Activated CD4-positive, CD25-positive, alpha-beta regulatory T cell treated with anti-CD3 and anti-CD28 coated beads, Interleukin-2, amount 50 U/mL, for 72 hours (primary cell): ENCODE data around the gene EVL.
"Not testable (repeated sequence)": the region's sequence is repeated elsewhere in the genome, so short reads cannot be mapped to it uniquely, and the experiment has no call there.

Source experiments
- DNase-seq: peaks from one replicate; pipeline ENCODE4 v3.0.0; 2021

Gene EVL

DNA sequence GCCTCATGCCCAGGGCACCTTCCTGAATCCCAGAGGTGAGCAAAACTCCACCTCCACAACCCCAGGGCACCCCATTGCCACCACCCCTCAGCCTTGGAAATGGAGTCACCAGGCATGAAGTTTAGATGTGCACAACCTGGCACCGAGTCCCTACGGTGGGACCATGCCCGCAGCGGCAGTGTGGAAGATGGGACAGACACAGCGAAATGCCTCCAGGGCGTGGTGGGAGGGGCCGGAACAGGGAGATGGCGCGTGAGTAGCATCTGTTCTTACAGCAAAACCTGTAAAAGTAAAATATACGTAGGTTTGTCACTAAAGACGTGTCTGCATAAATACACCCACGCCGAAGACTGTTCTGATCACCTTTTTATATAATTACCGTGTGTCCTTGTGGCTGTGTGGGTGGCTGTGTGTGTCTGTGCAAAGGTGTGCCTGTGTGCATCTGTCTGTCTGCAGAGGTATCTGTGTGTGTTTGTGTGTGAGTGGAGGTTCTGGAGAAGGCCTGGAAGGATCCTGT, 111.6 kb downstream of the EVL start:
- DNase-seq: no peak

- DNase-seq: no peak
Observed at GRCh38 chr14:100178691-100179090, 113.5 kb downstream of the EVL start.

DNA sequence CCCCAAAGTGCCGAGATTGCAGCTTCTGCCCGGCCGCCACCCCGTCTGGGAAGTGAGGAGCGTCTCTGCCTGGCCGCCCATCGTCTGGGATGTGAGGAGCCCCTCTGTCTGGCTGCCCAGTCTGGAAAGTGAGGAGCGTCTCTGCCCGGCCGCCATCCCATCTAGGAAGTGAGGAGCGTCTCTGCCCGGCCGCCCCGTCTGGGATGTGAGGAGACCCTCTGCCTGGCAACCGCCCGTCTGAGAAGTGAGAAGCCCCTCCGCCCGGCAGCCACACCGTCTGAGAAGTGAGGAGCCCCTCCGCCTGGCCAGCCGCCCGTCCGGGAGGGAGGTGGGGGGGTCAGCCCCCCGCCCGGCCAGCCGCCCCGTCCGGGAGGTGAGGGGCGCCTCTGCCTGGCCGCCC, 115.4 kb downstream of the EVL start:
- DNase-seq: not testable (repeated sequence)

GRCh38 chr14:100181876-100182551, 116.8 kb downstream of the EVL start:
- not testable (repeated sequence) for DNase-seq

GRCh38 chr14:100187247-100187833, 122.1 kb downstream of the EVL start:
- DNase-seq: no peak

GRCh38 chr14:100188392-100189030, 123.3 kb downstream of the EVL start:
- no peak for DNase-seq

DNA sequence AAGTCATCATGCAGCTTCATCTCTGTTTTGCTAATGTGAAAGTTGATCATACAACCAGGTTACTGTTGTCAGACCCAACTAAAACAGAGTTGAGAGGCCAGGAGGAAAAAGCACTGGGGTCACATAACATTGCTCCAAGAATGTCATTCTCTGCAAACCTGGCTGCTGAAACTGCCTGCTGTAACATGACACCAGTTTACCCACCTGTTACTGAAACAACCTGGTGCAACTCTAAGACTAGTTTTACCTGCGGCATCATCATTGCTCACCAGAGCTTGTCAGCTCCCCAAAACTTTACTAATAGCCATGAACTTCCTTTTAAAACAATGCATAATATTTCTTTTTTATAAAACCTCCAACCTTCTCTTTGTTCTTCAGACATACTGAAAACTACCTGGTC, 124.9 kb downstream of the EVL start:
- DNase-seq: no peak

GRCh38 chr14:100191584-100192249, 126.5 kb downstream of the EVL start:
- DNase-seq: no peak

GRCh38 chr14:100192250-100192671, 127.0 kb downstream of the EVL start:
- DNase-seq: no peak

DNA sequence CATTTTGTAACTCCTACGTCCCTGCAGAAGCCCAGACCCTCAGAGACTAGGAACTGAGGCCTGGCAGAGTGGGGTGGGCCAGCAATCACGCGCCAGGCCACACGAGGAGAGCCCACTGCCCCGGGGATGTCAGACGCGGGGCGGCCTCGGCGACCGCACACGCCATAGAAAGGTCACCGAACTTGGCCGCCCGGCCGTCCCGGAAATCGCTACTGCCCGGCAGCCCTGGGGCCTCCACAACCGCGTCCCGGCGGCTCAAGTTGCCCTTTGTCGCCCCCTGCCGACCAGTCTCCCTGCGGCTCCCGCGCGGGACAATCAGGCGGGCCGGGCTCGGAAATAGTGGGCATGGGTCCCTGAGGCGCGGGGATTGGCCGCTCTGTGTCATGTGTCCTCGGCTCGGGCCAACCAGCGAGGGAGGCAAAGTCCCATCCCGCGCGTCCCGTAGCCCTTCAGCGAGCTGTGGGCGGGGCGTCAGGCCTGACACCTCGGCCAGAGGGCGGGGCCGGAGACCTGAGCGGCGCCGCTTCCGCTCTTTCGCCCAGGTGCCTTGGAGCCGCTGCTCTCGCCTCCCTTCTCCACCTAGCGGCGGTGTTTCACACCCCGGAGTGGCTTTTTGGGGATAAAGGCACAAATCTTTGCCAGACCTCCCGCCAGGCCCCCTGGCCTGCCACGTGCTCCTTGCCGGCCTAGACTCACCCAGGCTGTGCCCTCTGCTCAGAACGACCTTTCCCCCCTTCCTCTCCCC, 127.6 kb downstream of the EVL start:
- DNase-seq: peak; percentile 100
